ENCODE results near the gene GDF10. TPM values are rescaled to one million over a fixed set of nuclear protein-coding genes. Genes with fewer than 3 reads are reported as not detected.

GDF10 gene
- total and polyA plus RNA-seq, 3 donors from 2014 or later = 17.7 to 47.3 (median 34.4) TPM

DNA sequence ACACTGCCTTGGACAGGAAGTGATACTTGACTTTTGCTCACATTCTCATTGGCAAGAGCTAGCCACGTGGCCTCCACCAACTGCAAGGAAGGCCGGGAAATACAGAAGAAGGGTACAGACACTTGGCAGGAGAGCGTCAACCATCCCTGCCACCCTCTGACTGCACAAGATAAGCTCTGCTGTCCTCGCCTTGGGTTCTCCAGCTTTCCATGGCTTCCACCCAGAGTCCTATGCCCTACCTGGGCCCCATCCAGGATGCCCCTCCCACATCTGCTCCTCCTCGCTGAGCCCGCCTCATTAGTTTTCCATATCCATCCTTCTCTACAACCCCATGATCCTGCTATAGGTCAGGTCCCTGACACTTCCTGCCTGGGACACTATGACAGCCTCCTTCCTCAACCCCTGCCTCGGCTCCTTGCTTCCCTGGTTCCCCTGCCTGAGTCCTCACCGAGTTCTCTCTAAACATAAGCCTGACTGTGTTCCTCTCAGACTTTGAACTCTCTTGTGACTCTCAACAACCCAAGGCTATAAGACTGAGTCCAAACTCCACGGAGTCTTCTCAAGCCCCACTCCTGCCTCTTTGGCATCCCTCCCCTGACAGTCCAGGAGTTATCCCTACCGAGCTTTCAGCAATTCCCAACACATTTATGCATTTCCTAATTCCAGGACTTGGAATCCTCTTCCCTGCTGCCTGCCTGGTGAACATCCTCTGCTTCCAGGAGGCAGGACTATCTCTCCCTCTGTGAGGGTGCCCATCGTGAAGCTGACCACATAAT, 23.2 kb upstream of the GDF10 start:
- no peak for DNase-seq
- Histone ChIP-seq H3K36me3 (ENCODE audit: low read depth, missing control alignments) (no peaks in the 10 kb centered on the region), H3K4me1 (no peaks in the 10 kb centered on the region), H3K4me3 (no peak overlapping the region), H3K9me3 (no peaks in the 10 kb centered on the region), H3K27me3 (no peaks in the 10 kb centered on the region), H3K27ac (no peak overlapping the region)
- intact Hi-C loops (cut with DNase I; ENCODE audit: low total_unique reads) = no loop called here
- 80 to 91% methylated on average over 10 to 11 of the region's 11 CpGs for WGBS, 2 donors
- TF ChIP-seq CTCF (IDR thresholded peaks at IDR 0.05) (no peak), POLR2A (IDR thresholded peaks at IDR 0.05) (no peak)

DNA sequence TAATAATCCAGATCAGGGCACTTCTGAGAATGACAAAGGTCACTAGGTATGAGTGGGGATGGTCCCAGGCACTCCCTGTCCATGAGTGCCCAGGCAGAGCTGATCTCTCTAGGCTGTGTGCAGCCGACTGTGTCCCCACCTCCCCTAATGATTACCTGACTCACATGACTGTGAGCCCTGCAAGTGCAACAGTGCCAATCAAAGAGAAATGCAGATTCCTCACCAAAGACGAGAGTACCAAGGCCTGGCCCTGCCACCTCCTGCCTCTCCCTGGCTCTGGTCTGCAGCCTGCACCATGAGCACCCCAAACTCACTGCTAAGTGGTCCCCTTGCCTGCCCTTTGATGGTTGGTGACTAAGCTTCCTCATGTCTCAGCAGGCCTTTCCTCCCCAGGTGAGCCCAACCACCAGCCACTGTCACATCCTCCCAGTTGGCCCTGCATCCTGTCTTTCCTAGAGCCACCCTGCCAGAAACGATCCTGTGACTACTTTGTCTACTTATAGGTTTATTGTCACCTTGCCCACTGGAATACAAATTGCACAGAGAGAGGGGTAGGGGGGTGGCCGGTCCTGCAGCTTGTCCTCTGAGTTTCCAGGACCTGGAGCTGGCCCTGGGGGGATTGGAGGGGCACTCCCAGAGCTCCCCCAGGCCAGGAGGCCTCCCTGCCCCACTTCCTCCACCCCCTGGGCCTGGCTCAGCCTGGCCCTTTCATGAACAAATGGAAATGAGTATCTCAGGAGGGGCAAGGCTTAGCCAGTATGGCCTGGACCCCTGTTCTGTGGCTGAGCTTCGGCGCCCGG, 22.4 kb upstream of the GDF10 start:
- intact Hi-C loops (cut with DNase I; ENCODE audit: low total_unique reads) = no loop called here
- 42 to 74% methylated on average over 4 to 7 of the region's 7 CpGs for WGBS, 2 donors
- no peak for DNase-seq
- Histone ChIP-seq H3K36me3 (ENCODE audit: low read depth, missing control alignments) (no peaks in the 10 kb centered on the region), H3K27me3 (no peaks in the 10 kb centered on the region), H3K4me3 (no peak overlapping the region), H3K4me1 (no peaks in the 10 kb centered on the region), H3K27ac (no peak overlapping the region), H3K9me3 (no peaks in the 10 kb centered on the region)
- TF ChIP-seq POLR2A (IDR thresholded peaks at IDR 0.05) (no peak), CTCF (IDR thresholded peaks at IDR 0.05) (no peak)

GRCh38 chr10:47278152-47278473, 21.9 kb upstream of the GDF10 start:
- no peaks in the 10 kb centered on the region for H3K36me3 ChIP-seq (ENCODE audit: low read depth, missing control alignments)
- WGBS, 2 donors = 89 to 90% methylated on average over 15 of the region's 15 CpGs
- TF ChIP-seq POLR2A (IDR thresholded peaks at IDR 0.05) = no peak
- TF ChIP-seq CTCF (IDR thresholded peaks at IDR 0.05) = no peak
- no peaks in the 10 kb centered on the region for H3K9me3 ChIP-seq
- intact Hi-C loops (cut with DNase I; ENCODE audit: low total_unique reads) = no loop called here
- DNase-seq = no peak
- no peaks in the 10 kb centered on the region for H3K27me3 ChIP-seq
- no peak overlapping the region for H3K4me3 ChIP-seq
- no peaks in the 10 kb centered on the region for H3K4me1 ChIP-seq
- H3K27ac ChIP-seq = no peak overlapping the region

DNA sequence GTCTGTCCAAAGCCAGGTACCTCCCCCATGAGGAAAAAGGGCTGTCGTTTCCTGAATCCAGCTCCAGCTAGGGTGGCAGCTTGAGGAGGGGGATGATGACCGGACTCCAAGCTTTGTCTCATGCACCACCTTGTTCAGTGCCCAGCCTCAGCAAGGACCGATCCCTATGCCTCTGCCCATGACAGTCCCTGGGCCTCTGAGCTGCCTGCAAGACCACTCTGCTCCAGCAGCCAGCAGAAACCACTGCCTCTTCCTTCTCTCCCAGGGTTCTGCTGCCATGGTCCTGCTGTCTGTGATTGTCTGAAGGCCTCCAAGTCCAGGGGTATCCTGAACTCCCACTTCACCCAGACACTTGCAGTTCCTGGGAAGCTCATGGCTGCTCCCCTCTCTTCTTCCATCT, 21.3 kb upstream of the GDF10 start:
- TF ChIP-seq CTCF (IDR thresholded peaks at IDR 0.05) (no peak), POLR2A (IDR thresholded peaks at IDR 0.05) (no peak)
- no peaks in the 10 kb centered on the region for H3K4me1 ChIP-seq
- H3K4me3 ChIP-seq = no peak overlapping the region
- no peaks in the 10 kb centered on the region for H3K36me3 ChIP-seq (ENCODE audit: low read depth, missing control alignments)
- intact Hi-C loops (cut with DNase I; ENCODE audit: low total_unique reads) = no loop called here
- DNase-seq = no peak
- H3K9me3 ChIP-seq = no peaks in the 10 kb centered on the region
- H3K27me3 ChIP-seq = no peaks in the 10 kb centered on the region
- H3K27ac ChIP-seq = no peak overlapping the region
- WGBS, 2 donors = 80 to 83% methylated on average over 2 to 3 of the region's 3 CpGs

Measured in testis (tissue), 3 donors.